ENCODE measurements around the gene TMEM138. TPM values are rescaled to one million over a fixed set of nuclear protein-coding genes. Genes with fewer than 3 reads are reported as not detected.

Gene TMEM138
- total RNA-seq (2022; extraction: Qiagen RNA extraction): 95.7 to 111 TPM (median 104 TPM) in 5 replicates

DNA sequence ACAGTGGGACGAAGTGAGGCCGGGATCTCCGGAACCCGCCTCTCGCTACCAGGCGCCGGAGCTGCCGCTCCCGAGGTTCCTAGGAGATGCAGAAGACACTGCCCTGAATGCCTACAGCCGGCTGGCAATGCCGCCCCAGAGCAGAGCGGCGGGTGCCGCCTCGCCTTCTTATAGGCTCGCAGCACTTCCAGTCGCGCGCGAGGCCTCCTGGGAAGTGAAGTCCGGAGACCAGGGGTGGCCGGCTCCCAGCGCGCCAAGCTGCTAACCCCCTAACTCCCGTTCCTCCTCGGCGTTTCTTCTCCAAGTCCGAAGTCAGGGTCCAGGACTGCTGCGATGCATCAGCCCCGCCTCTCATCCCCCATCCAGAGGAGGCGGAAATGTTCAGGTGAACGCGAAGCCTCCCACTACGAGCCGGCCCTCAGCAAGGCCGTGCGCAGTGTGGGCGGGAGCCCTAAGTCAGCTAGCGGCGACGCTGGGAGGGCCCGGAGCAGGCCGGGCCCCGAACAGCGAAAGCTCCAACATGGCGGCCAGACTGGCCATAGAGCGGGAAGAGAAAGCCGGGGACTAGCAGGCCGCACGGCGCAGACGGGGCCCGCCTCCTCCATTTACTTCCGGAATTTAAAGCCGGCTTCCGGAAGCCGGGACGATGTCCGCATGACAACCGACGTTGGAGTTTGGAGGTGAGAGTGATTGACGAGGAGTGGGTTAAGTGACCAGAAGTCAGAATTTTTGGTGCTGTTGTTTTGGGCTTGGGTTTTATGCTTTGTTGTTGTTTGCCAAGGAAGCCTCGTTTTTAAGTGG is at the start of gene TMEM138, which contains the start of gene CYB561A3:
Gene TMEM138 (plus strand): TSS at position 634 of the 801 bp plus-strand sequence. CDS start 2,017 bp downstream, outside the sequence.
Gene CYB561A3 (minus strand): TSS at position 142 of the 801 bp plus-strand sequence. CDS start 5,169 bp downstream, outside the sequence.

DNA sequence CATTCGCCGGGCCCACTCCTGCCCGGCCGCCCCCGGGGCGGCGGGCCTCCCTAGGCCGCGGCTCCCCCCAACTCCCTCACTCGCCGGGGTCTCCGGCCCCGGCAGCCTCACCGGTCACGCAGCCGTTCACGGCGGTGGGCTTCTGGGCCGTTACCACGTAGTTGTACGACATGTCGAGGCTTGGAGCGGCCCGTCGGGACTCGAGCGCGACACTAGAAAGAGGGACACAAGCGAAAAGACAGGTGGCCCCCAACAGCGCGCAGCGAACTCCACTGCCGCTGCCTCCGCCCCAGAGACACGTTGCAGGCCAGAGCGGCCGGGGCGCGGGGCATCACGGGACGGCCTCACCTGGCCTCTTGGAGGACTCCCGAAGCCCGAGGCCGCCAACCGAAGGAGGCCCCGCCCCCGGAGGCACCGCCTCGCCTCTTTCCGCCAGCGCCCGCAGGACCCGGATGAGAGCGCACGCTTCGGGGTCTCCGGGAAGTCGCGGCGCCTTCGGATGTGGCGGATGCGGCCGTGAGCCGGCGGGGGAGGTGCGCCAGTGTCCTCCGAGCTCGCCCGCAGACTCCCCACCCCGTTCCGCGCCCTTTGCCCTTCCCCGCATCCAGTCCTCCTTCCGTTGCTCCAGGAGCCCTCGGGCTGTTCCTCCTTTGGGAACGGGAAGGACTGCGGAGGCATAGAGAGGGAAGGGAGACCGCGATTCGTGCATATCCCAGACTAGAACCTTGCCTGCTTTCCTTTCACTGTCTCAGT is 29.2 kb upstream of the TMEM138 start, which contains the start of the genes DDB1 and TKFC:
Gene DDB1 (minus strand): TSS at position 309 of the 753 bp plus-strand sequence. CDS start 137 bp downstream, at position 172.
Gene TKFC (plus strand): TSS at position 432 of the 753 bp plus-strand sequence. CDS start 1,501 bp downstream, outside the sequence.

Other genes with a start within 250 kb of the TMEM138 start
- gene VPS37C, start 200.9 kb upstream of the TMEM138 start, total RNA-seq (2022; extraction: Qiagen RNA extraction): 16.8 to 19.7 TPM (median 18.2 TPM) in 5 replicates
- gene PGA3, start 158.9 kb upstream of the TMEM138 start, total RNA-seq (2022; extraction: Qiagen RNA extraction): 0.06 TPM in 1 of 5 replicates, not detected in the others
- gene PGA4, start 140.0 kb upstream of the TMEM138 start, total RNA-seq (2022; extraction: Qiagen RNA extraction): 0.06 TPM in 1 of 5 replicates, not detected in the others
- not detected in 5 replicates for gene PGA5, start 121.2 kb upstream of the TMEM138 start, total RNA-seq (2022; extraction: Qiagen RNA extraction)
- 0.48 to 0.72 TPM (median 0.61 TPM) in 5 replicates for gene VWCE, start 67.1 kb upstream of the TMEM138 start, total RNA-seq (2022; extraction: Qiagen RNA extraction)
- 163 to 168 TPM (median 166 TPM) in 5 replicates for gene DDB1, start 29.3 kb upstream of the TMEM138 start, total RNA-seq (2022; extraction: Qiagen RNA extraction)
- gene TKFC, start 29.1 kb upstream of the TMEM138 start, total RNA-seq (2022; extraction: Qiagen RNA extraction): 40.9 to 76.4 TPM (median 70.7 TPM) in 5 replicates
- gene CYB561A3, start 492 bp upstream of the TMEM138 start, total RNA-seq (2022; extraction: Qiagen RNA extraction): 34.5 to 50.4 TPM (median 47.0 TPM) in 5 replicates
- 16.9 to 21.4 TPM (median 19.3 TPM) in 5 replicates for gene TMEM216, start 30.2 kb downstream of the TMEM138 start, total RNA-seq (2022; extraction: Qiagen RNA extraction)
- 66.6 to 73.2 TPM (median 72.5 TPM) in 5 replicates for gene CPSF7, start 67.6 kb downstream of the TMEM138 start, total RNA-seq (2022; extraction: Qiagen RNA extraction)
- gene SDHAF2, start 67.8 kb downstream of the TMEM138 start, total RNA-seq (2022; extraction: Qiagen RNA extraction): 35.3 to 50.9 TPM (median 45.1 TPM) in 5 replicates
- gene LRRC10B, start 146.4 kb downstream of the TMEM138 start, total RNA-seq (2022; extraction: Qiagen RNA extraction): 0.06 to 0.25 TPM (median 0.11 TPM) in 5 replicates
- 0.72 to 1.2 TPM (median 1.0 TPM) in 5 replicates for gene SYT7, start 218.7 kb downstream of the TMEM138 start, total RNA-seq (2022; extraction: Qiagen RNA extraction)